Hepatocyte (in vitro differentiated cells): ENCODE measurements around the gene PLEKHB1. TPM values are rescaled to one million over a fixed set of nuclear protein-coding genes. Genes with fewer than 3 reads are reported as not detected.

Experiments used
- DNase-seq: peaks from one replicate; pipeline ENCODE4 v3.0.0-alpha.2; 2016; ENCODE audit warnings: low spot score
- H2AFZ ChIP-seq: fragments of 200-600 bp; sonication (generic); 2 replicates; pipeline ENCODE4 v1.6.0; 2016; ENCODE audit warnings: antibody characterized with exemption, mild to moderate bottlenecking
- H3K27ac ChIP-seq: fragments of 200-600 bp; sonication (generic); 2 replicates; pipeline ENCODE4 v1.5.1; 2016; ENCODE audit warnings: mild to moderate bottlenecking
- H3K27me3 ChIP-seq: fragments of 200-600 bp; sonication (generic); 2 replicates; pipeline ENCODE4 v1.6.1; 2016
- H3K36me3 ChIP-seq: fragments of 200-600 bp; sonication (generic); replicated peaks from 2 replicates; pipeline ENCODE4 v1.5.1; 2016; ENCODE audit warnings: low read depth; ENCODE audit not compliant: insufficient read depth
- H3K4me1 ChIP-seq: fragments of 200-600 bp; sonication (generic); 2 replicates; pipeline ENCODE4 v1.5.1; 2016; ENCODE audit warnings: mild to moderate bottlenecking, moderate library complexity; ENCODE audit not compliant: insufficient read depth
- H3K4me2 ChIP-seq: fragments of 200-600 bp; sonication (generic); 2 replicates; pipeline ENCODE4 v1.6.0; 2016
- H3K4me3 ChIP-seq: fragments of 200-600 bp; sonication (generic); 2 replicates; pipeline ENCODE4 v1.5.1; 2016; ENCODE audit warnings: mild to moderate bottlenecking
- H3K79me2 ChIP-seq: fragments of 200-600 bp; sonication (generic); 2 replicates; pipeline ENCODE4 v1.6.0; 2017; ENCODE audit warnings: mild to moderate bottlenecking
- H3K9me2 ChIP-seq: fragments of 200-600 bp; sonication (generic); replicated peaks from 2 replicates; pipeline ENCODE4 v1.6.0; 2017; ENCODE audit warnings: mild to moderate bottlenecking; ENCODE audit not compliant: insufficient read depth
- H3K9me3 ChIP-seq: fragments of 200-600 bp; sonication (generic); 2 replicates; pipeline ENCODE4 v1.5.1; 2016; ENCODE audit warnings: low read depth, mild to moderate bottlenecking
- H4K20me1 ChIP-seq: fragments of 200-600 bp; sonication (generic); 2 replicates; pipeline ENCODE4 v1.6.0; 2016; ENCODE audit warnings: mild to moderate bottlenecking; ENCODE audit not compliant: insufficient read depth, poor library complexity, severe bottlenecking
- EZH2 ChIP-seq: fragments of 200-600 bp; sonication (generic); IDR thresholded peaks from 2 replicates; pipeline ENCODE4 v1.6.1; 2016; ENCODE audit warnings: antibody characterized with exemption, mild to moderate bottlenecking, borderline replicate concordance
- EZH2phosphoT487 ChIP-seq: fragments of 200-600 bp; sonication (generic); IDR thresholded peaks from one replicate; pipeline ENCODE4 v1.6.1; 2018; ENCODE audit warnings: antibody characterized with exemption, mild to moderate bottlenecking, low read depth, moderate library complexity; ENCODE audit not compliant: unreplicated experiment, severe bottlenecking
- WGBS: methylation state at CpG from one replicate; pipeline ENCODE4 v1.1.6; 2016; ENCODE audit warnings: low lambda C conversion rate; ENCODE audit errors: missing lambda C conversion rate; 5-methylcytosine and 5-hydroxymethylcytosine counted together
- polyA plus RNA-seq: library from polyadenylated mRNA; unstranded; fragments of >200 nt; fragmentation: Nextera tagmentation; extraction: Ambion mirVana; gene quantifications from 2 replicates; pipeline ENCODE4 v1.2.1, GENCODE V29; 2016
- total RNA-seq: library from RNA; depleted of rRNA; stranded (reverse); fragments of >200 nt; gene quantifications from 2 replicates; pipeline ENCODE4 v1.2.3, GENCODE V29; 2014
- TF ChIP-seq, protein P1 (sequence below): fragments of 200-600 bp; sonication (generic); IDR thresholded peaks from 2 replicates; pipeline ENCODE4 v1.5.1; 2016; ENCODE audit warnings: antibody characterized with exemption, mild to moderate bottlenecking; ENCODE audit not compliant: poor library complexity

PLEKHB1 gene
- total and polyA plus RNA-seq, 2 experiments from 2014 or later: 12.2 to 14.8 TPM

DNA sequence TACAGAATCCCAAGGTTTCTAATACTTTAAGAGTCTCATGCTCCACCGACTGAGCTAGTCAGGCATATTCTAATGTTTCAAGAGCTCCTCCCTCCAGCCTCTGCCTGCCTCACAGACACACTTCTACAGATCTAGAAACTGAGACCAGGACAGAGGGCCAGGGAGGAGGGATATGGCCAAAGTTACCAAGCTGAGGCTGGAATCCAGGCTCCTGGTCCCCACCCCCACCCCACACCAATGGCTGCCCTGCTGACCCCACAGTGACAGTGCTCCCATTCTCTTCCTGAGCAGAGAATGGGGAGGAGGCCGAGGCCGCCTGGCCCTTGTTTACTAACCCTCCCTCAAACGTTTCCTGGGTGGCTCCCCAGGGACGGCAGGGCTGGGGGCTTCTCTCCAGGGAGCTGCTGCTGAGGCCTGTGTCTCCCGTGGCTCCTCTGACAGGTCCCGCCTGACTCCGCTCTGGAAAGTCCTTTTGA lies 2.2 kb downstream of the PLEKHB1 start:
- WGBS: 45% methylated on average over 8 of the region's 8 CpGs
- no peaks in the 10 kb centered on the region for H3K9me2 ChIP-seq
- peaks cover 9% of the 10 kb centered on the region for H3K4me1 ChIP-seq
- H3K4me2 ChIP-seq: no peak overlapping the region
- H2AFZ ChIP-seq: no peak overlapping the region
- no peak for DNase-seq
- no peaks in the 10 kb centered on the region for H3K36me3 ChIP-seq
- peaks cover 6% of the 10 kb centered on the region for H3K27me3 ChIP-seq
- H3K27ac ChIP-seq: no peak overlapping the region
- TF ChIP-seq EZH2phosphoT487 (no peak), EZH2 (no peak)
- TF ChIP-seq, protein P1, sequence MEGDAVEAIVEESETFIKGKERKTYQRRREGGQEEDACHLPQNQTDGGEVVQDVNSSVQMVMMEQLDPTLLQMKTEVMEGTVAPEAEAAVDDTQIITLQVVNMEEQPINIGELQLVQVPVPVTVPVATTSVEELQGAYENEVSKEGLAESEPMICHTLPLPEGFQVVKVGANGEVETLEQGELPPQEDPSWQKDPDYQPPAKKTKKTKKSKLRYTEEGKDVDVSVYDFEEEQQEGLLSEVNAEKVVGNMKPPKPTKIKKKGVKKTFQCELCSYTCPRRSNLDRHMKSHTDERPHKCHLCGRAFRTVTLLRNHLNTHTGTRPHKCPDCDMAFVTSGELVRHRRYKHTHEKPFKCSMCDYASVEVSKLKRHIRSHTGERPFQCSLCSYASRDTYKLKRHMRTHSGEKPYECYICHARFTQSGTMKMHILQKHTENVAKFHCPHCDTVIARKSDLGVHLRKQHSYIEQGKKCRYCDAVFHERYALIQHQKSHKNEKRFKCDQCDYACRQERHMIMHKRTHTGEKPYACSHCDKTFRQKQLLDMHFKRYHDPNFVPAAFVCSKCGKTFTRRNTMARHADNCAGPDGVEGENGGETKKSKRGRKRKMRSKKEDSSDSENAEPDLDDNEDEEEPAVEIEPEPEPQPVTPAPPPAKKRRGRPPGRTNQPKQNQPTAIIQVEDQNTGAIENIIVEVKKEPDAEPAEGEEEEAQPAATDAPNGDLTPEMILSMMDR: no peak
- no peaks in the 10 kb centered on the region for H3K79me2 ChIP-seq
- H4K20me1 ChIP-seq: no peaks in the 10 kb centered on the region
- H3K9me3 ChIP-seq: no peaks in the 10 kb centered on the region
- H3K4me3 ChIP-seq: no peak overlapping the region

DNA sequence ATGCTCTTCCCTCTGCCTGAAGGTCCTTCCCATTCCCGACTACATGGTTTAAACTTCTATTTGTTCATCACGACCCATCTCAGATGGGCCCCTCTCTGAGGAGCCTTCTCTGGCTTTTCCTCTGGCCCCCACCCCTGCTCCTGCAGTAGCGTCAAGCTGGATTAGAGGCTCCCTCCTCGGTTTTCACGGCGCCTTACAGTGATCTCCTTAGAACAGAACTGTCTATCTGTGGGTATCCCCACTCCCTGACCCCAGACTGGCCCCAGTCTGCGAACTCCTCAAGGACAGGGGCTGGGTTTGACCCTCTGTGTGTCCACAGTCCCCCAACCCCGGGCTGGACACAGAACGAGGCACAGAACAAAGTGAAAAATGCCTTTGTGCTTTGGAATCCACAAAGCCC lies 2.8 kb downstream of the PLEKHB1 start:
- H3K9me3 ChIP-seq: no peaks in the 10 kb centered on the region
- peaks cover 6% of the 10 kb centered on the region for H3K27me3 ChIP-seq
- H3K9me2 ChIP-seq: no peaks in the 10 kb centered on the region
- H2AFZ ChIP-seq: no peak overlapping the region
- no peaks in the 10 kb centered on the region for H3K36me3 ChIP-seq
- DNase-seq: no peak
- no peaks in the 10 kb centered on the region for H4K20me1 ChIP-seq
- TF ChIP-seq EZH2phosphoT487 (no peak), EZH2 (no peak)
- TF ChIP-seq, protein P1: no peak
- H3K4me3 ChIP-seq: no peak overlapping the region
- H3K79me2 ChIP-seq: no peaks in the 10 kb centered on the region
- 78% methylated on average over 9 of the region's 9 CpGs for WGBS
- no peak overlapping the region for H3K27ac ChIP-seq
- H3K4me2 ChIP-seq: no peak overlapping the region
- H3K4me1 ChIP-seq: peaks cover 9% of the 10 kb centered on the region

DNA sequence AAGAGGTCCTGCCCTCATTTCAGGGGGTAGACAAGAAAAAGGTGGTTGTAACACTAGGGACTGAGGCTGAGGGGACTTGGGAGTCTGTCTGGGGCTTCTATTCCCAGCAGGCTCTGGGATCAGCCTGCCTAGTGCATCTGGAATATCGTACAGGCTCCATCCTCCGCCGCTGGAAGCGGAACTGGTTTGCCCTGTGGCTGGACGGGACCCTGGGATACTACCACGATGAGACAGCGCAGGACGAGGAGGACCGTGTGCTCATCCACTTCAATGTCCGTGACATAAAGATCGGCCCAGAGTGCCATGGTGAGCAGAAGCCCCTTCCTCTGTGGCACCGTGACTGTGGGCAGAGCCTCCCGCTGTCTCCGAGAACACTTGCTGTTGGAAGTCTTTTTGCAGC lies 4.0 kb downstream of the PLEKHB1 start:
- TF ChIP-seq EZH2 (no peak), EZH2phosphoT487 (no peak)
- TF ChIP-seq, protein P1: no peak
- H3K9me3 ChIP-seq: no peaks in the 10 kb centered on the region
- WGBS: 90% methylated on average over 14 of the region's 14 CpGs
- H3K9me2 ChIP-seq: no peaks in the 10 kb centered on the region
- no peaks in the 10 kb centered on the region for H3K79me2 ChIP-seq
- no peak overlapping the region for H2AFZ ChIP-seq
- H3K4me1 ChIP-seq: peaks cover 2% of the 10 kb centered on the region
- DNase-seq: no peak
- H3K27me3 ChIP-seq: peaks cover 3% of the 10 kb centered on the region
- H3K27ac ChIP-seq: no peak overlapping the region
- no peak overlapping the region for H3K4me3 ChIP-seq
- H3K4me2 ChIP-seq: no peak overlapping the region
- H4K20me1 ChIP-seq: no peaks in the 10 kb centered on the region
- H3K36me3 ChIP-seq: no peaks in the 10 kb centered on the region

DNA sequence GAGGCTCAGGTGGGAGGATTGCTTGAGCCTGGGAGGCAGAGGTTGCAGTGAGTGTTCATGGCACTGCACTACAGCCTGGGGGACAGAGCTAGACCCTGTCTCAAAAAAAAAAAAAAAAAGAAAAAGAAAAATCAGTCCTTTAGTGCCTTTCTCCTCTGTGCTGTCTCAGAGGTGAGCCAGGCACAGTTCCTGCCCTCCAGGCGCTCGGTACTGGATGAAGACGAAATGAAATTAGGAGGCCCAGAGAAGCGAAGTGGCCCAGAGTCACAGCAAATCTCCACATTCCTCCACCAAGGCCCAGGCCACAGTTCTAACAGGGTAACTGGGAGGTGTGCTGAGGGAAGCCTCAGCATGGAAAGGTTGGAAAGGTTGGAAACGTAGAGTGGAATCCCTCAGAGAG lies 4.9 kb downstream of the PLEKHB1 start:
- H3K36me3 ChIP-seq: no peaks in the 10 kb centered on the region
- no peak overlapping the region for H3K4me2 ChIP-seq
- no peaks in the 10 kb centered on the region for H3K4me1 ChIP-seq
- no peak overlapping the region for H2AFZ ChIP-seq
- H3K9me2 ChIP-seq: no peaks in the 10 kb centered on the region
- no peaks in the 10 kb centered on the region for H3K9me3 ChIP-seq
- TF ChIP-seq, protein P1: no peak
- no peak for TF ChIP-seq EZH2
- TF ChIP-seq EZH2phosphoT487: no peak
- H3K79me2 ChIP-seq: no peaks in the 10 kb centered on the region
- 83% methylated on average over 5 of the region's 5 CpGs for WGBS
- H3K4me3 ChIP-seq: no peak overlapping the region
- H4K20me1 ChIP-seq: no peaks in the 10 kb centered on the region
- H3K27me3 ChIP-seq: no peaks in the 10 kb centered on the region
- H3K27ac ChIP-seq: no peak overlapping the region
- DNase-seq: no peak
